HL-60 (cell line): ENCODE measurements around the gene LY9.
A peak's percentile ranks its signal among the peaks of the same experiment; 100 is the strongest.

ENCODE experiments used
- DNase-seq, 2 experiments: peaks; one replicate each; pipeline ENCODE4 v3.0.0-alpha.2; 2010 to 2020; ENCODE audit warnings: low read depth in 1 of 2, low spot score in 1 of 2
- H3K27ac ChIP-seq: fragments of 250-450 bp; sonication (Bioruptor Pico); replicated peaks from 2 replicates; pipeline ENCODE4 v1.5.1; 2020; ENCODE audit warnings: mild to moderate bottlenecking, moderate library complexity
- H3K27me3 ChIP-seq: fragments of 250-450 bp; sonication (Bioruptor Pico); 2 replicates; pipeline ENCODE4 v1.5.1; 2021; ENCODE audit warnings: mild to moderate bottlenecking, moderate library complexity; ENCODE audit not compliant: insufficient read depth, poor library complexity, severe bottlenecking
- H3K4me3 ChIP-seq: replicated peaks from 2 replicates; pipeline ENCODE4 v1.5.1; 2011; ENCODE audit warnings: mild to moderate bottlenecking, control low read depth, low read length; ENCODE audit not compliant: insufficient read depth
- CTCF ChIP-seq: IDR thresholded peaks from one replicate; pipeline ENCODE4 v1.5.1; 2011; ENCODE audit warnings: low read length, control low read depth, inconsistent platforms; ENCODE audit not compliant: insufficient read depth
- GABPA ChIP-seq: IDR thresholded peaks from 2 replicates; pipeline ENCODE4 v1.6.1; 2012; ENCODE audit warnings: low read depth
- POLR2AphosphoS5 ChIP-seq: IDR thresholded peaks from 2 replicates; pipeline ENCODE4 v1.6.1; 2012; ENCODE audit warnings: low read depth
- REST ChIP-seq: IDR thresholded peaks from 2 replicates; pipeline ENCODE4 v1.6.1; 2012; ENCODE audit warnings: low read depth; ENCODE audit not compliant: insufficient replicate concordance
- SPI1 ChIP-seq: IDR thresholded peaks from 2 replicates; pipeline ENCODE4 v1.6.1; 2012; ENCODE audit warnings: low read depth, mild to moderate bottlenecking, borderline replicate concordance

Gene LY9

GRCh38 chr1:160748181-160748877, 47.6 kb upstream of the LY9 start:
- Histone ChIP-seq H3K27me3 (no peaks in the 10 kb centered on the region), H3K4me3 (no peak overlapping the region), H3K27ac (no peak overlapping the region)
- TF ChIP-seq CTCF (no peak), SPI1 (no peak), POLR2AphosphoS5 (no peak), REST (no peak), GABPA (no peak)
- no peak for DNase-seq

GRCh38 chr1:160748878-160749269, 47.1 kb upstream of the LY9 start:
- H3K27me3 ChIP-seq, result no peaks in the 10 kb centered on the region
- no peak overlapping the region for H3K27ac ChIP-seq
- peak in 1 of 2 experiments; percentile 50 for DNase-seq
- TF ChIP-seq GABPA (no peak), SPI1 (no peak), CTCF (no peak), POLR2AphosphoS5 (no peak), REST (no peak)
- H3K4me3 ChIP-seq, result no peak overlapping the region

GRCh38 chr1:160750608-160751007, 45.4 kb upstream of the LY9 start:
- TF ChIP-seq REST, result no peak
- TF ChIP-seq CTCF, result no peak
- no peak for TF ChIP-seq POLR2AphosphoS5
- TF ChIP-seq SPI1, result no peak
- TF ChIP-seq GABPA, result no peak
- Histone ChIP-seq H3K27ac (no peak overlapping the region), H3K27me3 (no peaks in the 10 kb centered on the region), H3K4me3 (no peak overlapping the region)
- DNase-seq, result no peak
